Right ventricle myocardium superior (tissue), 1 donor: ENCODE measurements around the gene C9orf153. TPM values are rescaled to one million over a fixed set of nuclear protein-coding genes. Genes with fewer than 3 reads are reported as not detected.

Experiments used
- ATAC-seq: fragments of 200-7000 bp; cut with Tn5 transposase; one replicate; pipeline ENCODE4 v1.9.1; 2020; ENCODE audit warnings: mild to moderate bottlenecking; ENCODE audit not compliant: poor library complexity
- DNase-seq: peaks from one replicate; pipeline ENCODE4 v3.0.0-alpha.2; 2020
- intact Hi-C: fragments of 100-400 bp; cut with DNase I; formaldehyde crosslinking; loops from one replicate; pipeline ENCODE4 v1.11.2; 2022
- total RNA-seq: library from RNA; stranded (reverse); fragmentation: NEBNext Ultra II Directional; extraction: Animal tissue kit (Norgen Biotek cat#: 25700); gene quantifications from one replicate; pipeline ENCODE4 v1.2.1, GENCODE V29; 2021
- donor health status: DM: no; HTN: yes; CAD: no; lungs with severe emphysema.

Gene C9orf153
- total RNA-seq, 1 donor from 2014 or later, result 0.22 TPM

GRCh38 chr9:86274821-86275643, 15.6 kb upstream of the C9orf153 start:
- DNase-seq, result no peak
- ATAC-seq, result no peak

GRCh38 chr9:86272221-86272620, 12.8 kb upstream of the C9orf153 start:
- DNase-seq (no peak), ATAC-seq (no peak)
- intact Hi-C loops, result no loop called here

More at GRCh38 chr9:86274821-86275643, 15.6 kb upstream of the C9orf153 start:
- intact Hi-C loops, result no loop called here

GRCh38 chr9:86263876-86264275, 4.4 kb upstream of the C9orf153 start:
- ATAC-seq, result no peak

GRCh38 chr9:86262492-86262891, 3.0 kb upstream of the C9orf153 start:
- no peak for ATAC-seq
- intact Hi-C loops, result no loop called here
- no peak for DNase-seq

More at GRCh38 chr9:86263876-86264275, 4.4 kb upstream of the C9orf153 start:
- intact Hi-C loops, result no loop called here
- no peak for DNase-seq

GRCh38 chr9:86257391-86257790, 2.1 kb downstream of the C9orf153 start:
- intact Hi-C loops, result no loop called here
- peak; percentile 78 for ATAC-seq
- DNase-seq, result no peak

GRCh38 chr9:86256653-86257052, 2.8 kb downstream of the C9orf153 start:
- ATAC-seq (no peak), DNase-seq (no peak)
- intact Hi-C loops, result no loop called here

GRCh38 chr9:86253577-86253976, 5.9 kb downstream of the C9orf153 start:
- DNase-seq, result no peak
- intact Hi-C loops, result no loop called here
- ATAC-seq, result no peak

GRCh38 chr9:86252870-86253269, 6.6 kb downstream of the C9orf153 start:
- DNase-seq (no peak), ATAC-seq (no peak)
- intact Hi-C loops, result no loop called here

GRCh38 chr9:86250123-86250522, 9.3 kb downstream of the C9orf153 start:
- ATAC-seq, result no peak
- DNase-seq, result no peak
- intact Hi-C loops, result no loop called here

GRCh38 chr9:86248746-86249145, 10.7 kb downstream of the C9orf153 start:
- no peak for DNase-seq
- ATAC-seq, result no peak
- intact Hi-C loops, result no loop called here

- DNase-seq (peak; percentile 48), ATAC-seq (peak; percentile 68)
- intact Hi-C loops, result no loop called here
Observed at GRCh38 chr9:86246752-86247161, 12.7 kb downstream of the C9orf153 start.

- intact Hi-C loops, result no loop called here
- DNase-seq (no peak), ATAC-seq (no peak)
Observed at GRCh38 chr9:86242071-86242470, 17.4 kb downstream of the C9orf153 start.

- DNase-seq, result no peak
- intact Hi-C loops, result no loop called here
- ATAC-seq, result no peak
Observed at GRCh38 chr9:86241216-86241615, 18.2 kb downstream of the C9orf153 start.

GRCh38 chr9:86238861-86239770, 20.3 kb downstream of the C9orf153 start:
- intact Hi-C loops, result no loop called here
- DNase-seq (no peak), ATAC-seq (no peak)

GRCh38 chr9:86230858-86231257, 28.6 kb downstream of the C9orf153 start:
- DNase-seq (no peak), ATAC-seq (no peak)

GRCh38 chr9:86222667-86223066, 36.8 kb downstream of the C9orf153 start:
- intact Hi-C loops, result no loop called here
- ATAC-seq, result no peak

More at GRCh38 chr9:86230858-86231257, 28.6 kb downstream of the C9orf153 start:
- intact Hi-C loops, result no loop called here

GRCh38 chr9:86219606-86220005, 39.9 kb downstream of the C9orf153 start:
- no peak for ATAC-seq
- no peak for DNase-seq
- intact Hi-C loops, result no loop called here

More at GRCh38 chr9:86222667-86223066, 36.8 kb downstream of the C9orf153 start:
- DNase-seq, result no peak

GRCh38 chr9:86217076-86217755, 42.2 kb downstream of the C9orf153 start:
- ATAC-seq, result no peak
- DNase-seq, result no peak
- intact Hi-C loops, result no loop called here

- ATAC-seq (no peak), DNase-seq (no peak)
- intact Hi-C loops, result no loop called here
Observed at GRCh38 chr9:86207193-86207592, 52.3 kb downstream of the C9orf153 start.
